RWPE2 (cell line): ENCODE results near the gene EIF4E2.

ENCODE experiments used
- ATAC-seq: fragments of 200-7000 bp; cut with Tn5 transposase; 3 replicates; pipeline ENCODE4 v1.9.1; 2021; ENCODE audit warnings: low read depth
- DNase-seq: peaks from one replicate; pipeline ENCODE4 v3.0.0-alpha.2; 2020; ENCODE audit warnings: low spot score
- H3K27ac ChIP-seq: fragments of 450-650 bp; 2 replicates; pipeline ENCODE4 v1.5.1; 2017; ENCODE audit warnings: mild to moderate bottlenecking; ENCODE audit not compliant: poor library complexity, severe bottlenecking
- H3K27me3 ChIP-seq: fragments of 250-450 bp; sonication (Bioruptor Pico); 2 replicates; pipeline ENCODE4 v1.5.1; 2021; ENCODE audit warnings: mild to moderate bottlenecking, moderate library complexity; ENCODE audit not compliant: insufficient read depth, poor library complexity, severe bottlenecking
- H3K36me3 ChIP-seq: fragments of 250-450 bp; sonication (Bioruptor Pico); 2 replicates; pipeline ENCODE4 v1.5.1; 2020; ENCODE audit warnings: low read depth, mild to moderate bottlenecking, moderate library complexity
- H3K4me1 ChIP-seq: fragments of 250-450 bp; sonication (Bioruptor Pico); 2 replicates; pipeline ENCODE4 v1.5.1; 2021; ENCODE audit warnings: mild to moderate bottlenecking, moderate library complexity; ENCODE audit not compliant: insufficient read depth, poor library complexity, severe bottlenecking
- H3K4me3 ChIP-seq: fragments of 250-450 bp; sonication (Bioruptor Pico); 2 replicates; pipeline ENCODE4 v1.5.1; 2021; ENCODE audit warnings: mild to moderate bottlenecking, moderate library complexity; ENCODE audit not compliant: severe bottlenecking
- H3K9me3 ChIP-seq: fragments of 250-450 bp; sonication (Bioruptor Pico); 2 replicates; pipeline ENCODE4 v1.5.1; 2021; ENCODE audit warnings: mild to moderate bottlenecking, moderate library complexity; ENCODE audit not compliant: severe bottlenecking
- TF ChIP-seq, protein P1 (sequence below): fragments of 450-650 bp; IDR thresholded peaks from one replicate; pipeline ENCODE4 v1.5.1; 2017; ENCODE audit warnings: mild to moderate bottlenecking, moderate library complexity; ENCODE audit not compliant: poor library complexity, severe bottlenecking

Gene EIF4E2

GRCh38 chr2:232524771-232525170 lies 25.7 kb upstream of the EIF4E2 start:
- Histone ChIP-seq H3K27me3 (peaks cover 35% of the 10 kb centered on the region), H3K36me3 (no peaks in the 10 kb centered on the region), H3K4me3 (no peak overlapping the region), H3K9me3 (no peaks in the 10 kb centered on the region), H3K4me1 (no peaks in the 10 kb centered on the region), H3K27ac (no peak overlapping the region)
- DNase-seq (no peak), ATAC-seq (no peak)
- TF ChIP-seq, protein P1, sequence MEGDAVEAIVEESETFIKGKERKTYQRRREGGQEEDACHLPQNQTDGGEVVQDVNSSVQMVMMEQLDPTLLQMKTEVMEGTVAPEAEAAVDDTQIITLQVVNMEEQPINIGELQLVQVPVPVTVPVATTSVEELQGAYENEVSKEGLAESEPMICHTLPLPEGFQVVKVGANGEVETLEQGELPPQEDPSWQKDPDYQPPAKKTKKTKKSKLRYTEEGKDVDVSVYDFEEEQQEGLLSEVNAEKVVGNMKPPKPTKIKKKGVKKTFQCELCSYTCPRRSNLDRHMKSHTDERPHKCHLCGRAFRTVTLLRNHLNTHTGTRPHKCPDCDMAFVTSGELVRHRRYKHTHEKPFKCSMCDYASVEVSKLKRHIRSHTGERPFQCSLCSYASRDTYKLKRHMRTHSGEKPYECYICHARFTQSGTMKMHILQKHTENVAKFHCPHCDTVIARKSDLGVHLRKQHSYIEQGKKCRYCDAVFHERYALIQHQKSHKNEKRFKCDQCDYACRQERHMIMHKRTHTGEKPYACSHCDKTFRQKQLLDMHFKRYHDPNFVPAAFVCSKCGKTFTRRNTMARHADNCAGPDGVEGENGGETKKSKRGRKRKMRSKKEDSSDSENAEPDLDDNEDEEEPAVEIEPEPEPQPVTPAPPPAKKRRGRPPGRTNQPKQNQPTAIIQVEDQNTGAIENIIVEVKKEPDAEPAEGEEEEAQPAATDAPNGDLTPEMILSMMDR, result no peak

GRCh38 chr2:232525199-232525598 lies 25.3 kb upstream of the EIF4E2 start:
- H3K4me3 ChIP-seq, result no peak overlapping the region
- DNase-seq, result no peak
- TF ChIP-seq, protein P1, result no peak
- H3K27me3 ChIP-seq, result peaks cover 35% of the 10 kb centered on the region
- H3K36me3 ChIP-seq, result no peaks in the 10 kb centered on the region
- no peak overlapping the region for H3K27ac ChIP-seq
- no peaks in the 10 kb centered on the region for H3K9me3 ChIP-seq
- ATAC-seq, result no peak
- no peaks in the 10 kb centered on the region for H3K4me1 ChIP-seq

- no peak for DNase-seq
- Histone ChIP-seq H3K4me3 (no peak within 1 kb of the TSS), H3K27ac (no peak within 1 kb of the TSS), H3K36me3 (no peaks in the 10 kb centered on the region), H3K4me1 (no peaks in the 10 kb centered on the region), H3K27me3 (peaks cover 35% of the 10 kb centered on the region), H3K9me3 (no peaks in the 10 kb centered on the region)
- no peak for ATAC-seq
- TF ChIP-seq, protein P1, result no peak
Observed at GRCh38 chr2:232525791-232526371, 24.6 kb upstream of the EIF4E2 start, which contains the start of gene CHRND. Gene CHRND (plus strand): TSS chr2:232526160. CDS start chr2:232526216, 56 bp downstream.

DNA sequence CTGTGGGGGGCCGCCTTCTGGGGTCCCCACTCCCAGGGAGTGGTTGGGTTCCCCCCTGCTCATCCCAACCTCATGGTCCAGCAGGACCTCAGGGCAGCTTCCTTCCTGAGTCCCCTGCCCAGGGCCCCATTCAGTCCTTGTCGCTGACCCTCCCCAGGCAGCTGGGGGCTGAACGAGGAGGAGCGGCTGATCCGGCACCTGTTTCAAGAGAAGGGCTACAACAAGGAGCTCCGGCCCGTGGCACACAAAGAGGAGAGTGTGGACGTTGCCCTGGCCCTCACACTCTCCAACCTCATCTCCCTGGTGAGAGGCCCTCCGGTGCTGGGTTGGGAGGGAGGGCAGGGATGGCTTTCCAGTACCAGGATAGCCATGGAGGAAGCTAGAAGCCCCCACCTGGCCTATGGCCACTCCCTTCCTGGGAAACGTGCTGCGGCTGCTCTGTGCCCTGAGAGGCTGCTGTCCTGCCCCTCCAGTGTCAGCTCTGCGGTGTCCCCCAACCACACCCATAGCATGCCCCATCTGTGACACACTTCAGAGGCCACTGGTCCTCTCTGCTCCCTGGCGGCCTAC lies 24.0 kb upstream of the EIF4E2 start:
- Histone ChIP-seq H3K4me3 (no peak overlapping the region), H3K4me1 (no peaks in the 10 kb centered on the region), H3K27ac (no peak overlapping the region), H3K36me3 (no peaks in the 10 kb centered on the region), H3K27me3 (peaks cover 31% of the 10 kb centered on the region), H3K9me3 (no peaks in the 10 kb centered on the region)
- ATAC-seq (no peak), DNase-seq (no peak)
- TF ChIP-seq, protein P1, result no peak

- H3K4me3 ChIP-seq, result no peak overlapping the region
- H3K36me3 ChIP-seq, result no peaks in the 10 kb centered on the region
- ATAC-seq (no peak), DNase-seq (no peak)
- H3K4me1 ChIP-seq, result no peaks in the 10 kb centered on the region
- TF ChIP-seq, protein P1, result no peak
- H3K9me3 ChIP-seq, result no peaks in the 10 kb centered on the region
- no peak overlapping the region for H3K27ac ChIP-seq
- peaks cover 18% of the 10 kb centered on the region for H3K27me3 ChIP-seq
Observed at GRCh38 chr2:232527905-232528470, 22.5 kb upstream of the EIF4E2 start.
